IMR-90 (cell line): ENCODE measurements around the gene TMEM135. TPM values are rescaled to one million over a fixed set of nuclear protein-coding genes. Genes with fewer than 3 reads are reported as not detected.

ENCODE experiments used
- ATAC-seq: fragments of 200-7000 bp; cut with Tn5 transposase; 2 replicates; pipeline ENCODE4 v1.9.1; 2020; ENCODE audit warnings: low read depth, mild to moderate bottlenecking, moderate library complexity
- BruUV-seq: library from RNA; stranded (reverse); fragments of 400-500 nt; replicated peaks from 2 replicates; lab custom pipeline; 2021; lab: Mats Ljungman, UMichigan
- CTCF ChIA-PET: fragments of 300-600 bp; formaldehyde crosslinking; extraction: SDS; loops from one replicate; lab custom pipeline; 2021; ENCODE audit warnings: antibody characterized with exemption; lab: Yijun Ruan, JAX
- POLR2A ChIA-PET: fragments of 300-600 bp; sonication (Branson Sonifier 250); formaldehyde crosslinking; loops from one replicate; lab custom pipeline; 2022; ENCODE audit warnings: antibody characterized with exemption; ENCODE audit not compliant: unreplicated experiment; lab: Charles Lee
- DNase-seq: peaks from one replicate; pipeline ENCODE4 v3.0.0; 2013
- H2AFZ ChIP-seq: replicated peaks from 2 replicates; pipeline ENCODE3; 2013; ENCODE audit warnings: low read length, mild to moderate bottlenecking; ENCODE audit not compliant: poor library complexity
- H2AK5ac ChIP-seq: 2 replicates; pipeline ENCODE4 v1.6.1; 2013; ENCODE audit warnings: low read depth, low read length, inconsistent platforms
- H2AK9ac ChIP-seq: replicated peaks from 2 replicates; pipeline ENCODE3; 2013; ENCODE audit warnings: mild to moderate bottlenecking, low read depth, low read length, moderate library complexity; ENCODE audit not compliant: poor library complexity
- H2BK120ac ChIP-seq: 2 replicates; pipeline ENCODE4 v1.6.1; 2013; ENCODE audit warnings: low read depth, low read length, inconsistent platforms
- H2BK15ac ChIP-seq: 3 replicates; pipeline ENCODE4 v1.6.1; 2013; ENCODE audit warnings: low read depth, low read length, inconsistent platforms
- H2BK20ac ChIP-seq: 2 replicates; pipeline ENCODE4 v1.6.1; 2013; ENCODE audit warnings: low read depth, mild to moderate bottlenecking, inconsistent platforms, low read length, moderate library complexity
- H2BK5ac ChIP-seq: 2 replicates; pipeline ENCODE4 v1.6.1; 2013; ENCODE audit warnings: mild to moderate bottlenecking, low read depth, low read length, inconsistent platforms; ENCODE audit not compliant: poor library complexity, severe bottlenecking
- H3K14ac ChIP-seq: replicated peaks from 2 replicates; pipeline ENCODE4 v1.6.1; 2013; ENCODE audit warnings: low read depth, low read length, inconsistent platforms
- H3K18ac ChIP-seq: 2 replicates; pipeline ENCODE4 v1.6.1; 2013; ENCODE audit warnings: low read depth, low read length, control low read depth
- H3K23ac ChIP-seq: 2 replicates; pipeline ENCODE4 v1.6.1; 2013; ENCODE audit warnings: low read depth, low read length, inconsistent platforms
- H3K27ac ChIP-seq: 2 replicates; pipeline ENCODE4 v1.5.1; 2013; ENCODE audit warnings: mild to moderate bottlenecking, control low read depth, low read length; ENCODE audit not compliant: insufficient read depth
- H3K27me3 ChIP-seq: 2 replicates; pipeline ENCODE4 v1.6.1; 2013; ENCODE audit warnings: low read length; ENCODE audit not compliant: control insufficient read depth, insufficient read depth
- H3K36me3 ChIP-seq: 2 replicates; pipeline ENCODE4 v1.6.1; 2013; ENCODE audit warnings: low read length, mixed read lengths; ENCODE audit not compliant: control insufficient read depth, insufficient read depth
- H3K4ac ChIP-seq: 2 replicates; pipeline ENCODE4 v1.6.1; 2013; ENCODE audit warnings: low read depth, low read length, inconsistent platforms
- H3K4me1 ChIP-seq: 2 replicates; pipeline ENCODE4 v1.6.1; 2013; ENCODE audit warnings: low read length, mixed read lengths; ENCODE audit not compliant: control insufficient read depth, insufficient read depth
- H3K4me2 ChIP-seq: 2 replicates; pipeline ENCODE4 v1.6.1; 2013; ENCODE audit warnings: low read depth, mild to moderate bottlenecking, control low read depth, low read length, moderate library complexity
- H3K4me3 ChIP-seq: 2 replicates; pipeline ENCODE4 v1.5.1; 2013; ENCODE audit warnings: low read depth, mild to moderate bottlenecking, control low read depth, low read length, moderate library complexity; ENCODE audit not compliant: insufficient read depth
- H3K56ac ChIP-seq: 2 replicates; pipeline ENCODE4 v1.6.1; 2013; ENCODE audit warnings: low read length, inconsistent platforms; ENCODE audit not compliant: insufficient read depth; ENCODE audit errors: extremely low read depth
- H3K79me1 ChIP-seq, 2 experiments: 2 replicates each; pipeline ENCODE4 v1.6.1; 2013; ENCODE audit warnings: low read length in 2 of 2, inconsistent platforms in 1 of 2, low read depth in 1 of 2
- H3K9ac ChIP-seq: 2 replicates; pipeline ENCODE4 v1.6.1; 2013; ENCODE audit warnings: low read depth, low read length, control low read depth
- H3K9me1 ChIP-seq: 2 replicates; pipeline ENCODE4 v1.6.1; 2013; ENCODE audit warnings: low read length, inconsistent platforms; ENCODE audit not compliant: insufficient read depth
- H3K9me3 ChIP-seq: 2 replicates; pipeline ENCODE4 v1.6.1; 2013; ENCODE audit warnings: low read length; ENCODE audit not compliant: control insufficient read depth, insufficient read depth
- H4K20me1 ChIP-seq: 2 replicates; pipeline ENCODE4 v1.6.1; 2013; ENCODE audit warnings: low read length, inconsistent platforms; ENCODE audit not compliant: insufficient read depth
- H4K5ac ChIP-seq: 2 replicates; pipeline ENCODE4 v1.6.1; 2013; ENCODE audit warnings: mild to moderate bottlenecking, low read depth, low read length, control low read depth
- H4K8ac ChIP-seq, 2 experiments: 2 replicates each; pipeline ENCODE4 v1.6.1; 2013; ENCODE audit warnings: low read depth in 2 of 2, low read length in 2 of 2, control low read depth in 1 of 2, inconsistent platforms in 1 of 2
- H4K91ac ChIP-seq: 2 replicates; pipeline ENCODE4 v1.6.1; 2013; ENCODE audit warnings: low read depth, low read length, inconsistent platforms; ENCODE audit not compliant: insufficient read depth
- FOS ChIP-seq: fragments of 150-350 bp; IDR thresholded peaks from 2 replicates; pipeline ENCODE4 v1.6.1; 2016; ENCODE audit warnings: low read depth, low read length
- RAD21 ChIP-seq: IDR thresholded peaks from 2 replicates; pipeline ENCODE4 v1.6.1; 2012; ENCODE audit warnings: low read length, improper control_type of control experiment
- USF2 ChIP-seq: fragments of 150-350 bp; IDR thresholded peaks from 2 replicates; pipeline ENCODE4 v1.6.1; 2017; ENCODE audit warnings: mild to moderate bottlenecking, antibody characterized with exemption, low read length, low read depth
- dilution Hi-C: fragments of 300-500 bp; cut with HindIII; formaldehyde crosslinking; loops from one replicate; pipeline ENCODE4 v1.14.3; 2018; ENCODE audit warnings: low sequenced_read_pairs; ENCODE audit not compliant: unreplicated experiment
- in situ Hi-C: fragments of 300-500 bp; cut with MboI; formaldehyde crosslinking; loops from 3 replicates; pipeline ENCODE4 v1.14.3; 2019; ENCODE audit warnings: low sequenced_read_pairs, inconsistent platforms, mixed read lengths
- intact Hi-C: fragments of 100-400 bp; cut with micrococcal nuclease; formaldehyde crosslinking; loops from 2 replicates; pipeline ENCODE4 v1.10.0; 2022
- polyA plus RNA-seq, 3 experiments: library from polyadenylated mRNA; depleted of rRNA; stranded (reverse); fragments of >200 nt; gene quantifications; 2 replicates each; pipeline ENCODE4 v1.2.3, GENCODE V29; 2012; ENCODE audit warnings: low replicate concordance in 1 of 3
- total RNA-seq: library from RNA; depleted of rRNA; stranded (reverse); fragments of >200 nt; gene quantifications from 2 replicates; pipeline ENCODE4 v1.2.3, GENCODE V29; 2012

The TMEM135 gene
- total and polyA plus RNA-seq, 2 of the 4 experiments (the other 2 are of a cell fraction): 3.9 to 5.9 TPM

GRCh38 chr11:87252869-87253268 lies 215.1 kb downstream of the TMEM135 start:
- H3K27ac ChIP-seq: no peak overlapping the region
- H3K36me3 ChIP-seq: no peaks in the 10 kb centered on the region
- H4K20me1 ChIP-seq: no peaks in the 10 kb centered on the region
- in situ Hi-C loops (no loop called here), dilution Hi-C loops (no loop called here), intact Hi-C loops (no loop called here)
- ATAC-seq (no peak), DNase-seq (peak; percentile 18)
- H3K4me3 ChIP-seq: no peak overlapping the region
- H3K18ac ChIP-seq: no peak overlapping the region
- H2BK5ac ChIP-seq: no peak overlapping the region
- no TSS peak for BruUV-seq
- H3K9ac ChIP-seq: no peak overlapping the region
- TF ChIP-seq USF2 (0 out of 2 replicates have a peak, but pooled peaks have one; percentile 16), RAD21 (no peak), FOS (no peak)
- H2BK120ac ChIP-seq: no peak overlapping the region
- H3K79me1 ChIP-seq: no peaks in the 10 kb centered on the region
- H3K23ac ChIP-seq: no peak overlapping the region
- H2AFZ ChIP-seq: no peak overlapping the region
- H4K8ac ChIP-seq: no peak overlapping the region
- no peak overlapping the region for H2BK20ac ChIP-seq
- H2AK5ac ChIP-seq: no peak overlapping the region
- H3K14ac ChIP-seq: no peak overlapping the region
- H3K4me1 ChIP-seq: no peaks in the 10 kb centered on the region
- H3K4ac ChIP-seq: no peak overlapping the region
- ChIA-PET POLR2A (no interaction called here), CTCF (no interaction called here)
- no peaks in the 10 kb centered on the region for H3K9me3 ChIP-seq
- no peak overlapping the region for H3K56ac ChIP-seq
- no peak overlapping the region for H3K4me2 ChIP-seq
- no peaks in the 10 kb centered on the region for H3K27me3 ChIP-seq
- H4K91ac ChIP-seq: no peak overlapping the region
- H3K9me1 ChIP-seq: no peaks in the 10 kb centered on the region
- no peak overlapping the region for H2AK9ac ChIP-seq
- H4K5ac ChIP-seq: no peak overlapping the region
- no peak overlapping the region for H2BK15ac ChIP-seq
